Stomach smooth muscle (tissue), 2 donors: ENCODE data around the gene C2CD4A.

Source experiments
- H3K27ac ChIP-seq: one replicate; pipeline ENCODE4 v1.7.0; 2013; ENCODE audit warnings: mild to moderate bottlenecking, low read length, inconsistent platforms
- H3K27me3 ChIP-seq, 2 donors: one replicate each; pipeline ENCODE4 v1.7.0; 2013; ENCODE audit warnings: low read length in 2 of 2; ENCODE audit not compliant: insufficient read depth in 2 of 2, control insufficient read depth in 1 of 2
- H3K36me3 ChIP-seq, 2 donors: one replicate each; pipeline ENCODE4 v1.7.0; 2013; ENCODE audit warnings: low read length in 2 of 2; ENCODE audit not compliant: control insufficient read depth in 2 of 2, insufficient read depth in 2 of 2
- H3K4me1 ChIP-seq: one replicate; pipeline ENCODE4 v1.7.0; 2013; ENCODE audit warnings: low read length; ENCODE audit not compliant: control insufficient read depth, insufficient read depth
- H3K4me3 ChIP-seq, 2 donors: one replicate each; pipeline ENCODE4 v1.7.0; 2013; ENCODE audit warnings: low read length in 2 of 2
- H3K9ac ChIP-seq, 2 donors: one replicate each; pipeline ENCODE4 v1.7.0; 2013; ENCODE audit warnings: low read length in 2 of 2, mild to moderate bottlenecking in 1 of 2
- H3K9me3 ChIP-seq, 2 donors: one replicate each; pipeline ENCODE4 v1.7.0; 2013; ENCODE audit warnings: low read length in 2 of 2; ENCODE audit not compliant: control insufficient read depth in 2 of 2
- donor health status: healthy.
- donor health status: Pancreatic carcinoma.

C2CD4A gene

DNA sequence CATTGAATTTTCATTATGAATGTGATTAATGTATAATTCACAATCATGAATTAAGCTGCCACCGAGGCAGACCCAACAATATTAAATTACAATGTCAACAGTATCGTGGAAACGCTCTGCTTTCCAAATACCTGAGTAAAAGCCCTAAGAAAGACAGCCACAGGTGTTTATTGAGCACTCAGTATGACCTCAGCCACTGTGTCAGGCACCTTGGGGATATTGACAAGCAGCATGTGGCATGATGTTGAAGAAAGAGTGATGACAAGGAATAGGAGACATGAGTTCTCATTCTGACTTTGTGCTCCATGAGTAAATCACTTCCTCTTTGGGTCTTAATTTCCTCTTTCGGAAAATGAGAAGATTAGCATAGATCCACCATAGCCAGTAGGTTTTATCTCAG, 12.8 kb downstream of the C2CD4A start:
- no peaks in the 10 kb centered on the region for H3K27me3 ChIP-seq
- no peaks in the 10 kb centered on the region for H3K36me3 ChIP-seq
- no peak overlapping the region for H3K27ac ChIP-seq
- H3K4me1 ChIP-seq = no peaks in the 10 kb centered on the region
- no peak overlapping the region for H3K4me3 ChIP-seq
- no peaks in the 10 kb centered on the region for H3K9me3 ChIP-seq
- H3K9ac ChIP-seq = no peak overlapping the region

DNA sequence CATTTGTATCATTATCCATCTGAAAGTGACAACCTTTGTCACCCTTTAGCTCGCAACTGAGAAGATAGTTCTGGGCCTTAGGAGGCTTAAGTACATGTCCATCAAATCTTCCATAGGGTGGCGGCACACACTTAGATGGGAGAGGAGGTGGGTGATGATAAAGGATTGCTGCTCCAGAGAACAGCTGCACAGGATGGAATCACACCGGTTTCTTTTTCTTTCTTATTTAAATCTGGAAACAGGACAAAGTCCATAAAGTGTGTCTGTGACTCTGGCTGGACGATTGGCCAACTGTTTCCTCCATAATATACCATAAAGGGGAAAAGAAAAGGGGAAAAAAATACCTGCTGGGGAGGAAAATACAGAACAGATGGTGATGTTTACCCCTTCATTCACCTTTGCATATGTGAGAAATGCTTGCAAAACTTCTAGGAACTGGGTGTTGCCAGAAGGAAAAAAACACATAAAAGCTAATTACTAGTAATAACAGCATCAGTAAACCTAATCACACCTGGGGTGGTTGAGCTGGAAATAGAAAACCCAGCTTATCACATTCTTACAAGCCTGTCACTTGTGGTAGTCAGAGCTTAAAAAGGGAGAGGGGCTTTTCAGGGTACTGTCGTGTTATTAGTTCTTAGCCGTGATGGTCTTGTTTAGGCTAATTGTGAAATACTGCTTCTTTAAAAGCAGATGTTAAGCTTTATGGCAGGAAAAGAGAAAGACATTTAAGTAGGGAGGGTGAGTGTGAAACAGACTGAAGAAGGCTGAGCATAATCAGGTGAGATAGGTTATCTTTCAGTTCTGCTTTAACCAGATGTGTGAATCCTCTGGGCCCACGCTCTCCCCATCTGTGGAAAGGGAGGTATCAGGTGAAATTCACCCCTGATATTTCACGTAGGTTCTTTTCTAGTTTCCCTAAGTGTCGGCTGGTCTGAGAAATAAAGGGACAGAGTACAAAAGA, 16.7 kb downstream of the C2CD4A start:
- no peak overlapping the region for H3K4me3 ChIP-seq
- H3K36me3 ChIP-seq = no peaks in the 10 kb centered on the region
- H3K9ac ChIP-seq = no peak overlapping the region
- no peaks in the 10 kb centered on the region for H3K4me1 ChIP-seq
- H3K9me3 ChIP-seq = no peaks in the 10 kb centered on the region
- no peak overlapping the region for H3K27ac ChIP-seq
- no peaks in the 10 kb centered on the region for H3K27me3 ChIP-seq

GRCh38 chr15:62085740-62086139, 19.0 kb downstream of the C2CD4A start:
- Histone ChIP-seq H3K9ac (no peak overlapping the region), H3K4me1 (no peaks in the 10 kb centered on the region), H3K4me3 (no peak overlapping the region), H3K27ac (no peak overlapping the region), H3K27me3 (no peaks in the 10 kb centered on the region), H3K36me3 (no peaks in the 10 kb centered on the region), H3K9me3 (no peaks in the 10 kb centered on the region)

DNA sequence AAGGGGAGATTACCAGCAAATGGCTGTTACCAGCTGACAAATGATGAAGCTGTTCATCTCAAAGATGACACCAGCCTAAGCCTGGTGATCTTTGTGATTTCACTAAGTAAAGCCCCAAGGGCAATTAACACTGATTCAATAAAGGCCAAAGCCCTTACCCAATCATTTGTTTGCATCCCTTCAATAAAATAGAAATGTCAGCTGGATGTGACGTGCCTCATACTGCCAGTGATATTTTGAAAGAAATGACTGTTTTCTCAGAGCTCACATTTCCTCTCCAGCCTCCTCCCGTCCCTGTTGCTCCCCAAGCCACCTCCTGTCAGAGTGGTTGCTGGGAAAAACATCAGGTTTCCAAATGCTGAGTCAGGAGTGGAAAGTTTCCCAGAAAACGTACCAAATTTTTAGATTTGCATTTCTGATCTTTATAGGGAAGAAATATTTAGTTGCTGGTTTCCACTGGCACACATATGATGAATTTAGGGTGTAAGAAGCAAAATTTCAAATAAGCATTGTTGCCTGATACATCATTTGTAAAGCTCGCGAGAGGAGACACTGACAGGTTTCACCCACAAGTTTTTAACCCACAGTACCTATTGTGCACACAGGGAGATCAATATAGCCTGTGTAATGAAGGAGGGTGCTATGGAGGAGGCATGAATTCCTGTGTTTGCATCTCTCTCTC, 21.0 kb downstream of the C2CD4A start:
- Histone ChIP-seq H3K4me1 (no peaks in the 10 kb centered on the region), H3K27ac (no peak overlapping the region), H3K36me3 (no peaks in the 10 kb centered on the region), H3K27me3 (no peaks in the 10 kb centered on the region), H3K9ac (no peak overlapping the region), H3K9me3 (no peaks in the 10 kb centered on the region), H3K4me3 (no peak overlapping the region)

DNA sequence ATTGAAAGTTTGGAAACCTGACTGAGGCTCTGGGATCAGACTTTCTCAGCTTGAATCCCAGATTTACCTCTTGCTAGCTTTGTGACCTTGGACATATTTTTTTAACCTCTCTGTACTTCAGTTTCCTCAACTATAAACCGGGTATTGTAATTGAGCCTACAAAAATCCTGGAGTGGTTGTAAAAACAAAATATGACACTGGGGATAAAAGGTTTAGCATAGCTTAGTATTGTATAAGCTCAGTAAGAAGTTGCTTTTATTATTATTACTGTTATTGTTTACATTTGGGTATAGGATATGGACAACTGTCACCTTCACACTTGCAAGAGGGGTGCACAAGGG, 21.5 kb downstream of the C2CD4A start:
- H3K9ac ChIP-seq = no peak overlapping the region
- no peaks in the 10 kb centered on the region for H3K4me1 ChIP-seq
- no peaks in the 10 kb centered on the region for H3K9me3 ChIP-seq
- no peak overlapping the region for H3K4me3 ChIP-seq
- no peaks in the 10 kb centered on the region for H3K36me3 ChIP-seq
- no peaks in the 10 kb centered on the region for H3K27me3 ChIP-seq
- no peak overlapping the region for H3K27ac ChIP-seq

GRCh38 chr15:62089616-62090015, 22.8 kb downstream of the C2CD4A start:
- no peaks in the 10 kb centered on the region for H3K9me3 ChIP-seq
- H3K9ac ChIP-seq = no peak overlapping the region
- H3K36me3 ChIP-seq = no peaks in the 10 kb centered on the region
- H3K27me3 ChIP-seq = no peaks in the 10 kb centered on the region
- no peak overlapping the region for H3K27ac ChIP-seq
- no peaks in the 10 kb centered on the region for H3K4me1 ChIP-seq
- H3K4me3 ChIP-seq = no peak overlapping the region

DNA sequence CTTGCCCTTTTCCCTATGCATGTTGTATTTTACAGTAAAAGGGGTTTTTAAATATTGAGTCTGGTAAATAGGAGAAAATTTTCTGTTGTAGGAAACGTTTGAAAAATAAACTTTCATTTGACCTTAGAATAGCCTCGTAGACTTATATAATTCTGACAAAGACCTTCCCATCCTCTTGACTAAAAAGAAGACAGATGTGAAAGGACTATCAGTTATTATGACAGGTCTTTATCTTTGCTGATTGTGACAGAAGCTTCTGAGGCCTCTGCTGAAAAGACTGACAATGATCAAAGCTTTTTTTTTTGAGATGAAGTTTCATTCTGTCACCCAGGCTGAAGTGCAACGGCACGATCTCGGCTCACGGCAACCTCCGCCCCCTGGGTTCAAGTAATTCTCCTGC, 24.2 kb downstream of the C2CD4A start:
- Histone ChIP-seq H3K9me3 (no peaks in the 10 kb centered on the region), H3K4me3 (no peak overlapping the region), H3K36me3 (no peaks in the 10 kb centered on the region), H3K4me1 (no peaks in the 10 kb centered on the region), H3K27ac (no peak overlapping the region), H3K27me3 (no peaks in the 10 kb centered on the region), H3K9ac (no peak overlapping the region)

DNA sequence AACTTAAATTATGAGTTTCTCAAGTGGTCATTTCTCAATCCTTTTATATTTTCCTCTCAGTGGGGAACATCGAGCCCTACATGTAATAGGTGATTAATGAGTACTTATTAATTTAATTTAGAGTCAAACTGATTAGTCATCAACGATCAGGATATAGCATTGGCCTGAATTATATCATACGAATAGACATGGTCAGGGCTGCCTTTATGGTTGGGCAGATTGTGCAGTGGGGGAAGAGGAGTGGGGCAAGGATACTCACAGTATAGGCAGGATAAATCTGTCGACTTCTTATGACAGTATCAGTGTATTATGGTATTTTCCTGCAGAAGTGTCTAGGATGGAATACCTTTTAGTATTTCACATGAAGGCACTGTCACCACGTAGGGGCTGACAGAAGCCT, 27.0 kb downstream of the C2CD4A start:
- Histone ChIP-seq H3K9me3 (no peaks in the 10 kb centered on the region), H3K4me3 (no peak overlapping the region), H3K27me3 (peaks cover 0 to 4% of the 10 kb centered on the region in 2 donors), H3K27ac (no peak overlapping the region), H3K9ac (no peak overlapping the region), H3K4me1 (no peaks in the 10 kb centered on the region), H3K36me3 (no peaks in the 10 kb centered on the region)

- Histone ChIP-seq H3K9ac (no peak overlapping the region), H3K4me1 (no peaks in the 10 kb centered on the region), H3K27me3 (peaks cover 0 to 4% of the 10 kb centered on the region in 2 donors), H3K36me3 (no peaks in the 10 kb centered on the region), H3K4me3 (no peak overlapping the region), H3K9me3 (no peaks in the 10 kb centered on the region), H3K27ac (no peak overlapping the region)
These were observed 27.6 kb downstream of the C2CD4A start for GRCh38 chr15:62094388-62094787.

DNA sequence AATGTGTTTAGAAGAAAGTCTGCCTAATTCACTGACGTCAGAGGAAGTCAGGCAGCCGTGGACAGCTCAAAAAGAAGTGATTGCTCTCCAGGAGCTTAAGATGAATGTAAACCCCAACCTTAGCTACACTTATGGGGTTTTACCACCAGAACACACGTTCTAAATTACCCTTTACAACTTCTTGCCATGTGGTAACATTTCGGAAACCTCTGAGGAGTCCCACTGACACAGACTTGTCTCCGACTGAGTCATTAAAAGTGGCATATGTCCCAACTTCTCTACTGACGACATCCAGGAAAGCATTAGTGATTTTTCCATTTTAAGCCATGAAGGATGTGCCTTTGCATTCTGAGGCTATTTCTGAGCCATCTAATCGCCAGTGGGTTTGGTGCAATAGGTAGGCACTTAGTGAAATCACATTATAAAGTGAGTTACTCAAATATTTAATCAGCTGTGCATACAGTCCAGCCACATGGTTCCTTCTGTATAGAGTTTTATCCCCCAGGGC, 32.4 kb downstream of the C2CD4A start:
- Histone ChIP-seq H3K27me3 (peaks cover 0 to 4% of the 10 kb centered on the region in 2 donors), H3K9me3 (no peaks in the 10 kb centered on the region), H3K4me1 (no peaks in the 10 kb centered on the region), H3K36me3 (no peaks in the 10 kb centered on the region), H3K9ac (no peak overlapping the region), H3K27ac (no peak overlapping the region), H3K4me3 (no peak overlapping the region)

DNA sequence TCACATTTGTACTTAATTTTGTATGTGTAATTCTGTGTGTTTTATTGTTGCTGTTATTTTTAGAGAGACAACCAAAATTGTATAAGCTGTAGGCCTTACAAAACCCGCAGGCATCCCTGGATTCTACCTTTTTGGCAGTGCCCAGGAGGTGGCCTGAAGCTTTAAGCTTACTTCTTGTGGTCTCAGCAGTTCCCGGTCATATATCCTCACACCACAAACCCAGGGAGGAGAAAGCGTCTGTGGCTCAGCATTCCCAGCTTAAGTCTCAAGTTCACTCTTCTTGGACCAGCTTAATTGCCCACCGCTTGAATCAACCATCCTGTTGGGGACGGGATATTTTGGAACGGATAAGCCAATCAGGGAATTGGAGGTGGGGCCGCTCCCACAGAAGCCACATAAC, 36.7 kb downstream of the C2CD4A start:
- no peaks in the 10 kb centered on the region for H3K27me3 ChIP-seq
- H3K9me3 ChIP-seq = no peaks in the 10 kb centered on the region
- no peaks in the 10 kb centered on the region for H3K4me1 ChIP-seq
- H3K27ac ChIP-seq = no peak overlapping the region
- no peaks in the 10 kb centered on the region for H3K36me3 ChIP-seq
- H3K9ac ChIP-seq = no peak overlapping the region
- H3K4me3 ChIP-seq = no peak overlapping the region
